PFSK-1 (cell line): ENCODE data around the gene LSM14A.

Experiments
- FOXP2 ChIP-seq: optimal IDR thresholded peaks from 2 replicates; pipeline ENCODE3; 2011; ENCODE audit warnings: borderline replicate concordance, control low read depth, inconsistent platforms; ENCODE audit not compliant: insufficient read depth; ENCODE audit errors: extremely low read length, extremely low read depth
- POLR2AphosphoS5 ChIP-seq: IDR thresholded peaks from 2 replicates; pipeline ENCODE4 v1.6.1; 2012; ENCODE audit warnings: low read depth, mild to moderate bottlenecking, control low read depth, low read length, moderate library complexity
- SIN3A ChIP-seq: IDR thresholded peaks from 2 replicates; pipeline ENCODE4 v1.6.1; 2012; ENCODE audit warnings: mild to moderate bottlenecking, low read length, moderate library complexity, borderline replicate concordance; ENCODE audit not compliant: insufficient read depth
- TAF1 ChIP-seq: IDR thresholded peaks from 2 replicates; pipeline ENCODE4 v1.6.1; 2012; ENCODE audit warnings: low read length, control low read depth, borderline replicate concordance; ENCODE audit not compliant: insufficient read depth
- TF ChIP-seq, protein P1 (sequence below), 2 experiments: IDR thresholded peaks; 2 replicates each; pipeline versions ENCODE4 v1.6.1 to v1.8.0; 2011 to 2012; ENCODE audit warnings: low read depth in 2 of 2, low read length in 2 of 2, control low read depth in 1 of 2, inconsistent platforms in 1 of 2, mild to moderate bottlenecking in 1 of 2, moderate library complexity in 1 of 2; ENCODE audit not compliant: insufficient read depth in 1 of 2

LSM14A gene

DNA sequence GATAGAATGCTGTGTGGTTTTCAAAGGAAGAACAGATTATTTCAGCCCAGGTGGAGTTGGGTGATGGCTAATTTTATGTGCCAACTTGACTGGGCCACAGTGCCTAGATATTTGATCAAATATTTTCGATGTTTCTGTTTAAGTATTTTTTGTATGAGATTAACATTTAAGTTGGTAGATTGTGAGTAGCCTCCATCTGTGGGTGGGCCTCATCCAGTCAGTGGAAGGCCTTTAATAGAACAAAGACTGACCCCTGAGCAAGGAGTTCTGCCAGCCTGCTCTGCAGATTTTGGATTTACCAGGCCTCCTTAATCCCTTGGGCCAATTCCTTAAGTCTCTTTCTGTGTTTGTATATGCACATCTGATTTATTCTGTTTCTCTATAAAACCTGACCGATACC is 13.9 kb downstream of the LSM14A start:
- no peak for TF ChIP-seq TAF1
- no peak for TF ChIP-seq SIN3A

DNA sequence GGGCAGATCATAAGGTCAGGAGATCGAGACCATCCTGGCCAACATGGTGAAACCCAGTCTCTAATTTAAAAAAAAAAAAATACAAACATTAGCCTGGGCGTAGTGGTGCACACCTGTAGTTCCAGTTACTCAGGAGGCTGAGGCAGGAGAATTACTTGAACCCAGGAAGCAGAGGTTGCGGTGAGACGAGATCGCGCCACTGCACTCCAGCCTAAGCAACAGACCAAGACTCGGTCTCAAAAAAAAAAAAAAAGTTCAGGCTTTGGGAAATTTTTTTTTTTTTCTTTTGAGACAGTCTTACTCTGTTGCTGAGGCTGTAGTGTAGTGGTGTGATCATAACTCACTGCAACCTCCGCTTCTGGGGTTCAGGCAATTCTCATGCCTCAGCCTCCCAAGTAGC is 14.7 kb downstream of the LSM14A start:
- TF ChIP-seq, protein P1, sequence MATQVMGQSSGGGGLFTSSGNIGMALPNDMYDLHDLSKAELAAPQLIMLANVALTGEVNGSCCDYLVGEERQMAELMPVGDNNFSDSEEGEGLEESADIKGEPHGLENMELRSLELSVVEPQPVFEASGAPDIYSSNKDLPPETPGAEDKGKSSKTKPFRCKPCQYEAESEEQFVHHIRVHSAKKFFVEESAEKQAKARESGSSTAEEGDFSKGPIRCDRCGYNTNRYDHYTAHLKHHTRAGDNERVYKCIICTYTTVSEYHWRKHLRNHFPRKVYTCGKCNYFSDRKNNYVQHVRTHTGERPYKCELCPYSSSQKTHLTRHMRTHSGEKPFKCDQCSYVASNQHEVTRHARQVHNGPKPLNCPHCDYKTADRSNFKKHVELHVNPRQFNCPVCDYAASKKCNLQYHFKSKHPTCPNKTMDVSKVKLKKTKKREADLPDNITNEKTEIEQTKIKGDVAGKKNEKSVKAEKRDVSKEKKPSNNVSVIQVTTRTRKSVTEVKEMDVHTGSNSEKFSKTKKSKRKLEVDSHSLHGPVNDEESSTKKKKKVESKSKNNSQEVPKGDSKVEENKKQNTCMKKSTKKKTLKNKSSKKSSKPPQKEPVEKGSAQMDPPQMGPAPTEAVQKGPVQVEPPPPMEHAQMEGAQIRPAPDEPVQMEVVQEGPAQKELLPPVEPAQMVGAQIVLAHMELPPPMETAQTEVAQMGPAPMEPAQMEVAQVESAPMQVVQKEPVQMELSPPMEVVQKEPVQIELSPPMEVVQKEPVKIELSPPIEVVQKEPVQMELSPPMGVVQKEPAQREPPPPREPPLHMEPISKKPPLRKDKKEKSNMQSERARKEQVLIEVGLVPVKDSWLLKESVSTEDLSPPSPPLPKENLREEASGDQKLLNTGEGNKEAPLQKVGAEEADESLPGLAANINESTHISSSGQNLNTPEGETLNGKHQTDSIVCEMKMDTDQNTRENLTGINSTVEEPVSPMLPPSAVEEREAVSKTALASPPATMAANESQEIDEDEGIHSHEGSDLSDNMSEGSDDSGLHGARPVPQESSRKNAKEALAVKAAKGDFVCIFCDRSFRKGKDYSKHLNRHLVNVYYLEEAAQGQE (IDR thresholded peaks at IDR 0.05; ENCODE audit: insufficient read depth in 1 of 2, low read depth in 2 of 2, low read length in 2 of 2): no peak
- TF ChIP-seq POLR2AphosphoS5 (no peak), SIN3A (no peak)

DNA sequence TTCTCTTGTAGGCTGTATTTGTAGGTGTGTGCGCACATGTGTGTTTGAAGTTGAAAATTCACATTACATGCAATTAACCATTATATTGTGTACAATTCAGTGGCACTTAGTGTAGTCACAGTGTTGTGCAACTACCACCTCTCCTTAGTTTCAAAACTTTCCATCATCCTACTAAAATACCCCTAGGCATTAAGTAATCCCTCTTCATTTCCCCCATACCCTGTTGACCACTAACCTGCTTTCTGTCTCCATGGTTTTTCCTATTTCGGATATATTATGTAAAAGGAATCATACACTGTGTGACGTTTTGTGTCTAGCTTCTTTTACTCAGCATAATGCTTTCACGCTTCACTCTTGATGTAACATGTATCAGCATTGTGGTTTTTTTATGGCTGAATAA is 16.1 kb downstream of the LSM14A start:
- TF ChIP-seq, protein P1 (IDR thresholded peaks at IDR 0.05; ENCODE audit: insufficient read depth in 1 of 2, low read depth in 2 of 2, low read length in 2 of 2): no peak
- TF ChIP-seq SIN3A (no peak), POLR2AphosphoS5 (no peak), FOXP2 (no peak), TAF1 (no peak)

DNA sequence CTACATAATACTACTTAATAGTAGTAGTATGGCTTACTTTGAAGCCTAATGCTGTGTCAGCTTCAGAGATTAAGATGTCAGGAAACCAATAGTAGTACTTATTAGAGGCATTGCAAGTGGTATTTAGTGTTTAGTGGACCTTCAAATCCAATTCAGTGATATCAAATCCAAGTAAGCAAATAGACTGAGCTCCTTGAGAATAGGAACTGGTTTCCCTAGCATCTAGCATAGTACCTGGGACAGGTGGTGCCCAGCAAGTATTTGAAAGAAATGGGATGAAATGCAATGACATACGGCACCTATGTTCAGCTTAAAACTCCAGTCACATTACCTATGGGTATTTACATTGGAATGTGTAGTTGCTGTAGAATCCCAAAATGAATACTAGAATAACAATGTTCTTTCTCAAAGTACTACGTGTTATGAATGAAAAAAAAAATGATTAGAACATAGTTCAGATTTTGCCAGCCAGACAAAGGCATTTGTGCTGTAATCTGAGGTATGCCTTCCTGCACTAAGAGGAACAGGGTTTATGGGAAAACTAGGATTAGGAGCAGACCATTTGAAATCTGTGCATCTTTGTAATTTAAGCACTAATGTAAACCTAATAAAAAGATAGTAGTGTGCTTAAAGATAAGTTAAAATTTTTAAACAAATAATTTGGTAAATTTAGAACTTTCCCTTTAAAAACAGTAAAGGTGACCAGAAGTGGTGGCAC is 17.1 kb downstream of the LSM14A start:
- TF ChIP-seq POLR2AphosphoS5 (no peak), SIN3A (no peak), TAF1 (no peak), FOXP2 (no peak)
- TF ChIP-seq, protein P1 (IDR thresholded peaks at IDR 0.05; ENCODE audit: insufficient read depth in 1 of 2, low read depth in 2 of 2, low read length in 2 of 2): no peak

DNA sequence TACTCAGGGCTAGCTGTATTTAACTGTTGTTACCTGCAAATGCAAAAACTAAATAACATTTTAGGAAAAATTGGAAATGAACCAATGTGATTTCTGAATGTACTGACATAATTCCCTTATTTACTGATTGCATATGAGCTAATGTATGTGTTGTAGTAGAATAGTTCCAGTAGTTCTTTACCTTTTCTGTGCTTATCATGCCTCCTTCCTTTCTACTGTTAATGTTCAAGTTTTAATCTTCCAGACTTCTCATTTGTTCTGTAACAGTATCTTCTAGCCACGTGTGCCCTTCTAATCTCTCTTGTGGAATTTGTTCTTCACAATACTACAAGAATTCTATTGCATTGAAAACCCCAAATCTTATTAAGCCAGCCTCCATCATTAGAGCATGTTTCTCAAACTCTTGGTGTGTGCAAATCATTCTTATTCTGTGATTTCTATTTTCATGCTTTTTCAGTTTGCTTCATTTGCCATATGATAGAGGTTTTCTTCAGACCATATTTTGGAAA is 17.7 kb downstream of the LSM14A start:
- TF ChIP-seq FOXP2: no peak
- TF ChIP-seq, protein P1 (IDR thresholded peaks at IDR 0.05; ENCODE audit: insufficient read depth in 1 of 2, low read depth in 2 of 2, low read length in 2 of 2): no peak
- TF ChIP-seq SIN3A: no peak
- no peak for TF ChIP-seq TAF1
- TF ChIP-seq POLR2AphosphoS5: no peak
